DMS 273 (cell line): ENCODE results near the gene TAB3.

ENCODE experiments used
- DNase-seq: peaks from one replicate; lab custom pipeline; 2025; ENCODE audit not compliant: unreplicated experiment; lab: John Stamatoyannopoulos, UW

Gene TAB3

GRCh38 chrX:30885136-30885535 lies 3.9 kb downstream of the TAB3 start:
- DNase-seq, result no peak

- no peak for DNase-seq
Observed at GRCh38 chrX:30883138-30883537, 5.9 kb downstream of the TAB3 start.

- DNase-seq, result no peak
Observed at GRCh38 chrX:30881797-30882196, 7.3 kb downstream of the TAB3 start.

- no peak for DNase-seq
Observed at GRCh38 chrX:30881390-30881789, 7.7 kb downstream of the TAB3 start.

GRCh38 chrX:30880058-30880457 lies 9.0 kb downstream of the TAB3 start:
- DNase-seq, result no peak

- no peak for DNase-seq
Observed at GRCh38 chrX:30876367-30876766, 12.7 kb downstream of the TAB3 start.

- DNase-seq, result no peak
Observed at GRCh38 chrX:30875957-30876356, 13.1 kb downstream of the TAB3 start.

GRCh38 chrX:30874851-30875250 lies 14.2 kb downstream of the TAB3 start:
- DNase-seq, result no peak

- no peak for DNase-seq
Observed at GRCh38 chrX:30870572-30870971, 18.5 kb downstream of the TAB3 start.

- no peak for DNase-seq
Observed at GRCh38 chrX:30865612-30866011, 23.4 kb downstream of the TAB3 start.

GRCh38 chrX:30865015-30865414 lies 24.0 kb downstream of the TAB3 start:
- DNase-seq, result peak; percentile 30

- DNase-seq, result no peak
Observed at GRCh38 chrX:30864383-30864785, 24.7 kb downstream of the TAB3 start.

GRCh38 chrX:30863974-30864373 lies 25.1 kb downstream of the TAB3 start:
- no peak for DNase-seq

GRCh38 chrX:30858098-30858497 lies 31.0 kb downstream of the TAB3 start:
- no peak for DNase-seq

GRCh38 chrX:30851449-30851848 lies 37.6 kb downstream of the TAB3 start:
- no peak for DNase-seq

- no peak for DNase-seq
Observed at GRCh38 chrX:30835373-30835772, 53.7 kb downstream of the TAB3 start.

- no peak for DNase-seq
Observed at GRCh38 chrX:30833896-30834295, 55.2 kb downstream of the TAB3 start.

GRCh38 chrX:30831082-30831481 lies 58.0 kb downstream of the TAB3 start:
- no peak for DNase-seq

GRCh38 chrX:30830326-30830943 lies 58.6 kb downstream of the TAB3 start:
- DNase-seq, result no peak

- DNase-seq, result peak; percentile 76
Observed at GRCh38 chrX:30824275-30824674, 64.8 kb downstream of the TAB3 start.

GRCh38 chrX:30822764-30823163 lies 66.3 kb downstream of the TAB3 start:
- DNase-seq, result no peak

GRCh38 chrX:30822068-30822681 lies 66.9 kb downstream of the TAB3 start:
- peak; percentile 21 for DNase-seq

- peak; percentile 6 for DNase-seq
Observed at GRCh38 chrX:30821116-30821515, 67.9 kb downstream of the TAB3 start.
